Caco-2 (cell line): ENCODE data around the gene BLMH. TPM values are rescaled to one million over a fixed set of nuclear protein-coding genes. Genes with fewer than 3 reads are reported as not detected.

ENCODE experiments used
- BruUV-seq: library from RNA; stranded (reverse); fragments of 400-500 nt; replicated peaks from 2 replicates; lab custom pipeline; 2021; lab: Mats Ljungman, UMichigan
- CTCF ChIA-PET: fragments of 300-600 bp; sonication (Branson Sonifier 250); formaldehyde crosslinking; loops from one replicate; lab custom pipeline; 2022; ENCODE audit warnings: antibody characterized with exemption; lab: Charles Lee
- POLR2A ChIA-PET: fragments of 300-600 bp; sonication (Branson Sonifier 250); formaldehyde crosslinking; loops from one replicate; lab custom pipeline; 2022; ENCODE audit warnings: antibody characterized with exemption; lab: Charles Lee
- DNase-seq, 2 experiments: peaks; one replicate each; pipeline versions ENCODE4 v3.0.0 to v3.0.0-alpha.2; 2020 to 2022
- H3K27me3 ChIP-seq: replicated peaks from 2 replicates; pipeline ENCODE4 v1.6.0; 2011; ENCODE audit warnings: low read length; ENCODE audit not compliant: control insufficient read depth, insufficient read depth
- H3K36me3 ChIP-seq: 2 replicates; pipeline ENCODE4 v1.5.1; 2011; ENCODE audit warnings: low read length; ENCODE audit not compliant: control insufficient read depth, insufficient read depth
- H3K4me1 ChIP-seq: fragments of 250-450 bp; sonication (Bioruptor Pico); 2 replicates; pipeline ENCODE4 v1.5.1; 2020; ENCODE audit warnings: mild to moderate bottlenecking
- H3K4me3 ChIP-seq: 2 replicates; pipeline ENCODE4 v1.5.1; 2011; ENCODE audit warnings: low read depth, mild to moderate bottlenecking, control low read depth, low read length
- H3K9me3 ChIP-seq: fragments of 250-450 bp; sonication (Bioruptor Pico); 2 replicates; pipeline ENCODE4 v1.5.1; 2020; ENCODE audit warnings: mild to moderate bottlenecking, moderate library complexity
- H3K27ac Mint-ChIP-seq: one replicate; pipeline ENCODE4 v1.8.0; 2022; ENCODE audit warnings: mixed read lengths; ENCODE audit not compliant: unreplicated experiment
- H3K27me3 Mint-ChIP-seq: one replicate; pipeline ENCODE4 v1.8.0; 2022; ENCODE audit warnings: mixed read lengths; ENCODE audit not compliant: insufficient read depth, unreplicated experiment
- H3K36me3 Mint-ChIP-seq: one replicate; pipeline ENCODE4 v1.8.0; 2022; ENCODE audit warnings: mild to moderate bottlenecking, mixed read lengths; ENCODE audit not compliant: insufficient read depth, unreplicated experiment
- H3K4me1 Mint-ChIP-seq: one replicate; pipeline ENCODE4 v1.8.0; 2022; ENCODE audit warnings: low read depth, mixed read lengths; ENCODE audit not compliant: unreplicated experiment
- H3K4me3 Mint-ChIP-seq: one replicate; pipeline ENCODE4 v1.8.0; 2022; ENCODE audit warnings: mild to moderate bottlenecking, moderate library complexity, mixed read lengths; ENCODE audit not compliant: unreplicated experiment
- H3K9me3 Mint-ChIP-seq: one replicate; pipeline ENCODE4 v1.8.0; 2022; ENCODE audit warnings: mixed read lengths; ENCODE audit not compliant: unreplicated experiment
- intact Hi-C: fragments of 100-400 bp; cut with micrococcal nuclease; formaldehyde crosslinking; loops from one replicate; pipeline ENCODE4 v1.10.0; 2022; ENCODE audit not compliant: unreplicated experiment
- total RNA-seq: library from RNA; stranded (reverse); gene quantifications from 2 replicates; pipeline ENCODE4 v1.2.3, GENCODE V29; 2022
- TF ChIP-seq, protein P1 (sequence below), 2 experiments: fragments of 200-600 bp in 1 of 2; IDR thresholded peaks; 1 replicate in 1 of 2; 2 replicates in 1 of 2; pipeline versions ENCODE4 v1.5.1 to v1.8.0; 2011 to 2022; ENCODE audit warnings: antibody characterized with exemption in 1 of 2, control low read depth in 1 of 2, inconsistent platforms in 1 of 2, low read depth in 1 of 2, low read length in 1 of 2, mild to moderate bottlenecking in 1 of 2, moderate library complexity in 1 of 2; ENCODE audit not compliant: insufficient read depth in 1 of 2, severe bottlenecking in 1 of 2, unreplicated experiment in 1 of 2

BLMH gene
- total RNA-seq, 1 experiment from 2014 or later: 56.1 TPM

DNA sequence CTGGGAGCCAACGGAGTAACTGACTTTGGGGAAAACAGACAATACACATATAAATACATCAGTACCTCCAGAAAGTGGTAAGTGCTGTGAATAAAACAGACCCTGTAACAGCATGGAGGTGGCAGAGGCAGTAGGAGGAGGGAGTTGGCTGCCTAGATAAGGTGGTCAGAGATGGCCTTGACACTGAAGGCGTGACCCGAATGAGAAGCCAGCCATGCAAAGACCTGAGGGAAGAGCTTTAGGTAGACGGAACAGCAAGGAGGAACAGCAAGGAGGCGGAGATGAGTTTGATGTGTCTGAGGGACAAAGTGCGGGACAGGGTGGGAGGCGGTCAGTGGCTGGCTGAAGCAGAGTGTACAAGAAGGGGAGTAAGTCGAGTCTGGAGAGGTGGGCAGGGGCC is 48.2 kb downstream of the BLMH start:
- Mint-ChIP-seq H3K36me3 (peaks cover 20% of the 10 kb centered on the region), H3K4me3 (no peak overlapping the region), H3K9me3 (no peaks in the 10 kb centered on the region), H3K27me3 (no peaks in the 10 kb centered on the region), H3K27ac (no peak overlapping the region), H3K4me1 (peaks cover 7% of the 10 kb centered on the region)
- TF ChIP-seq, protein P1, sequence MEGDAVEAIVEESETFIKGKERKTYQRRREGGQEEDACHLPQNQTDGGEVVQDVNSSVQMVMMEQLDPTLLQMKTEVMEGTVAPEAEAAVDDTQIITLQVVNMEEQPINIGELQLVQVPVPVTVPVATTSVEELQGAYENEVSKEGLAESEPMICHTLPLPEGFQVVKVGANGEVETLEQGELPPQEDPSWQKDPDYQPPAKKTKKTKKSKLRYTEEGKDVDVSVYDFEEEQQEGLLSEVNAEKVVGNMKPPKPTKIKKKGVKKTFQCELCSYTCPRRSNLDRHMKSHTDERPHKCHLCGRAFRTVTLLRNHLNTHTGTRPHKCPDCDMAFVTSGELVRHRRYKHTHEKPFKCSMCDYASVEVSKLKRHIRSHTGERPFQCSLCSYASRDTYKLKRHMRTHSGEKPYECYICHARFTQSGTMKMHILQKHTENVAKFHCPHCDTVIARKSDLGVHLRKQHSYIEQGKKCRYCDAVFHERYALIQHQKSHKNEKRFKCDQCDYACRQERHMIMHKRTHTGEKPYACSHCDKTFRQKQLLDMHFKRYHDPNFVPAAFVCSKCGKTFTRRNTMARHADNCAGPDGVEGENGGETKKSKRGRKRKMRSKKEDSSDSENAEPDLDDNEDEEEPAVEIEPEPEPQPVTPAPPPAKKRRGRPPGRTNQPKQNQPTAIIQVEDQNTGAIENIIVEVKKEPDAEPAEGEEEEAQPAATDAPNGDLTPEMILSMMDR (IDR thresholded peaks at IDR 0.05; ENCODE audit: insufficient read depth in 1 of 2, low read depth in 1 of 2, low read length in 1 of 2, severe bottlenecking in 1 of 2, unreplicated experiment in 1 of 2): no peak
- intact Hi-C loops: no loop called here
- ChIA-PET POLR2A (no interaction called here), CTCF (no interaction called here)
- BruUV-seq: no TSS peak
- Histone ChIP-seq H3K4me3 (no peak overlapping the region), H3K36me3 (no peaks in the 10 kb centered on the region), H3K4me1 (0 out of 2 replicates have a peak, but pooled peaks cover 2% of the 10 kb centered on the region), H3K27me3 (no peaks in the 10 kb centered on the region), H3K9me3 (no peaks in the 10 kb centered on the region)
- DNase-seq: no peak

DNA sequence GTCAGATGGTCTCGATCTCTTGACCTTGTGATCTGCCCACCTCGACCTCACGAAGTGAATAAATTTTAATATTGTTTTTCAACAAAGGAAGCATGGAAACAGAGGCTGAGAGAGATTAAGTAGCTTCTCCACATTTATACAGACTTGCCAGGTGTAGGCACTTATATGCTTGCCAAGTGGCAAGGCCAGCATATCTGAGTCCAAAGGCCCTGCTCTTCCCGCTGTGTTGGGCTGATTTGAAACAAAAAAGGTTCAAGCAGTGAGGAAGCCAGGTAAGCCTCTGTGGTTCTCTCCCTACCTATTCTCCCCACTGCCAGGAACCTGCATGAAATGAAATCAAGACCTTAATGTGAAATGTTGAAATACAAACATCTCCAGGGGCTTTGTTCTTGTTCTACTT is 48.7 kb downstream of the BLMH start:
- no TSS peak for BruUV-seq
- Mint-ChIP-seq H3K27ac (no peak overlapping the region), H3K36me3 (peaks cover 14% of the 10 kb centered on the region), H3K4me1 (peaks cover 12% of the 10 kb centered on the region), H3K27me3 (no peaks in the 10 kb centered on the region), H3K4me3 (no peak overlapping the region), H3K9me3 (no peaks in the 10 kb centered on the region)
- intact Hi-C loops: no loop called here
- H3K4me3 ChIP-seq: no peak overlapping the region
- no peaks in the 10 kb centered on the region for H3K9me3 ChIP-seq
- no peaks in the 10 kb centered on the region for H3K36me3 ChIP-seq
- no peaks in the 10 kb centered on the region for H3K4me1 ChIP-seq
- no peaks in the 10 kb centered on the region for H3K27me3 ChIP-seq
- CTCF ChIA-PET: no interaction called here
- POLR2A ChIA-PET: no interaction called here
- DNase-seq: no peak
- TF ChIP-seq, protein P1 (IDR thresholded peaks at IDR 0.05; ENCODE audit: insufficient read depth in 1 of 2, low read depth in 1 of 2, low read length in 1 of 2, severe bottlenecking in 1 of 2, unreplicated experiment in 1 of 2): no peak

DNA sequence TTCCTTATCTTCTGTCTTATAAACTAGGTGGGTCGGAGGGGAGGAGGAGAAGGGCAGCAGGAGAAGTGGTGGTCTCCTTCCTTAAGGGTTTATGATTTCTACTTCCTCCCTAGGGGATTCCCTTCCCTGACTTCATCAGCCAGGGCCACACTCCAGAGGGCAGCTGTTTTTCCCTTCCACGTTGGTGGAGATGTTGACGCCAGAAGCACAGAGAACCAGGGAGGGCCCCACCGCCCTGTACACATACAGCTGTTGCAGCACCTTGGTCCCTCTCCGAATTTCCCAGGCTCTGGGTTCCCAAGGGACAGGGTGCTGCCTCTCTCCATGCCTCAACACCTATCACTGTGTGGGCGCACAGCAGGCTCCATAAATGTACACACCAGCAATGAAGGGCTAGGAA is 50.7 kb downstream of the BLMH start:
- POLR2A ChIA-PET: no interaction called here

More for the DNA sequence above, 50.7 kb downstream of the BLMH start:
- H3K4me1 Mint-ChIP-seq: peaks cover 18% of the 10 kb centered on the region
- TF ChIP-seq, protein P1 (IDR thresholded peaks at IDR 0.05; ENCODE audit: insufficient read depth in 1 of 2, low read depth in 1 of 2, low read length in 1 of 2, severe bottlenecking in 1 of 2, unreplicated experiment in 1 of 2): no peak
- no peaks in the 10 kb centered on the region for H3K9me3 ChIP-seq
- H3K27me3 Mint-ChIP-seq: no peaks in the 10 kb centered on the region
- peaks cover 9% of the 10 kb centered on the region for H3K36me3 Mint-ChIP-seq
- CTCF ChIA-PET: no interaction called here
- no TSS peak for BruUV-seq
- intact Hi-C loops: no loop called here
- H3K4me3 ChIP-seq: no peak overlapping the region
- H3K27ac Mint-ChIP-seq: no peak overlapping the region
- no peaks in the 10 kb centered on the region for H3K9me3 Mint-ChIP-seq
- H3K4me1 ChIP-seq: peaks cover 8% of the 10 kb centered on the region; the same call in 1 of the 2 replicates
- H3K27me3 ChIP-seq: no peaks in the 10 kb centered on the region
- no peak for DNase-seq
- H3K4me3 Mint-ChIP-seq: no peak overlapping the region
- no peaks in the 10 kb centered on the region for H3K36me3 ChIP-seq
